Occipital lobe (tissue), 3 donors: ENCODE measurements around the gene UBE4B. TPM values are rescaled to one million over a fixed set of nuclear protein-coding genes. Genes with fewer than 3 reads are reported as not detected.
"Not testable (repeated sequence)": the region's sequence is repeated elsewhere in the genome, so short reads cannot be mapped to it uniquely, and the experiment has no call there.

Experiments used
- DNase-seq: peaks from one replicate; lab custom pipeline; 2025; lab: John Stamatoyannopoulos, UW
- small RNA-seq: library from RNA; depleted of rRNA; stranded (forward); fragments of <200 nt; gene quantifications from one replicate; pipeline ENCODE3, GENCODE V24; 2014
- total RNA-seq: library from RNA; depleted of rRNA; stranded (reverse); fragments of >200 nt; gene quantifications from one replicate; pipeline ENCODE4 v1.2.3, GENCODE V29; 2014

The UBE4B gene
- total RNA-seq, 1 donor from 2014 or later: 35.4 TPM

DNA sequence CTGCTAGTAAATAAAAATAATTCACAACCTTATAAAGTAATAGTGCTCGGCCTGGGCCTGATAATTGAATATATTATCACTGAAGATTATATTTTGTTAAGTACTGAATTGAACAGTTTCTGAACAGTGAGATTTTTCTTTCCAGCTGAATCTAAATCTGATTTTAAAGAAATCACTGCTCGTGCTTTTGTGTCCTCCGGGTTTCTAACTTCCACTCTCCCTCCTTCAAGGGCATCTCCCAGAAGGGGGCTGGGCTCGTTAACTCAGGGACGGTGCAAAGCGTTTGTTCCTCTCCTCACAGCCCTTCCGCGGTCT lies 176.8 kb downstream of the UBE4B start:
- no peak for DNase-seq

GRCh38 chr1:10209905-10210810 lies 177.4 kb downstream of the UBE4B start, which contains the start of gene KIF1B:
Gene KIF1B (plus strand): TSS chr1:10210570. CDS start chr1:10232329, 21,759 bp downstream.
- peak; percentile 97 for DNase-seq

GRCh38 chr1:10210841-10211804 lies 178.4 kb downstream of the UBE4B start:
- peak; percentile 86 for DNase-seq

DNA sequence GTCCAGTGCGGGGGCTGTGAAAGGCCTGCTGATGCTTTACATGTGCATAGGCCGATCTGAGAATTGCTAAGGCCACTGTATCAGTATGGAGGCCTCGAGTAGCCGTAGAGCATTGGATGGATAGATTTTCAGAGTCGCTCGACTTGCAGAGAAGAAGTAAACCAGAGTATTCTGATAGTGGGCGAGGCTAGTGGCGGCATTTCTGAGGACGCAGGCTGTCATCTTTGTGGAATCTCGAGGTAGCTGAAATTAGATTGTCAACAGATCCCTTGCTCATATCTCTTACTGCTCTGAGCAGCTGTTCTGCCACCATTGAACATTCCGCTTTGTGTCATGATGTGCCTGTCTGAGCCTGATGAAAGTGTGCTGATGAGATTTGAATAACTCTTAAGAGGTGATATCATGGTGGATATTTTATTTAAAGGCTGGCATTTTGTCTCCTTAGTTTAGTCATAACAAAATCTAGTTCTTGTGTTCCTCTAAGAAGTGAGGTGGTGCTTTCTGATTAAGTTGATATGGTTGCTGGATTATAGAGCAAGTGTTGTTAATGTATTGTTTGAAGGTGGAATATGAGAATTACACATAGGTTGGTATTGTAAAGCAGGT lies 179.2 kb downstream of the UBE4B start:
- DNase-seq: no peak

DNA sequence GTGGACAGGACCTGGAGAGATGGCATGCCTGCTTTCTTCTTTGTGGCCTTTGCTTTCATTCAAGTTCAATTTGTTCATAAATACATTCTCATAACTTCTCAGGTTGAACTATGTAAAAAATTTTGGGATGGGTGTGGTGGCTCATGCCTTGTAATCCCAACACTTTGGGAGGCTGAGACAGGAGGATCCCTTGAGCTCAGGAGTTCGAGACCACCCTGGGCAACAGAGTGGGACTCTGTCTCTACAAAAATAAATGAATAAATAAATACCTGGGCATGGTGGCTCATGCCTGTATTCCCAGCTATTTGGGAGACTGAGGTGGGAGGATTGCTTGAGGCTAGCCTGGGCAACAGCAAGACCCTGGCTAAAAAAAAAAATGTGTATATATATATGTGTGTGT lies 179.7 kb downstream of the UBE4B start:
- no peak for DNase-seq

DNA sequence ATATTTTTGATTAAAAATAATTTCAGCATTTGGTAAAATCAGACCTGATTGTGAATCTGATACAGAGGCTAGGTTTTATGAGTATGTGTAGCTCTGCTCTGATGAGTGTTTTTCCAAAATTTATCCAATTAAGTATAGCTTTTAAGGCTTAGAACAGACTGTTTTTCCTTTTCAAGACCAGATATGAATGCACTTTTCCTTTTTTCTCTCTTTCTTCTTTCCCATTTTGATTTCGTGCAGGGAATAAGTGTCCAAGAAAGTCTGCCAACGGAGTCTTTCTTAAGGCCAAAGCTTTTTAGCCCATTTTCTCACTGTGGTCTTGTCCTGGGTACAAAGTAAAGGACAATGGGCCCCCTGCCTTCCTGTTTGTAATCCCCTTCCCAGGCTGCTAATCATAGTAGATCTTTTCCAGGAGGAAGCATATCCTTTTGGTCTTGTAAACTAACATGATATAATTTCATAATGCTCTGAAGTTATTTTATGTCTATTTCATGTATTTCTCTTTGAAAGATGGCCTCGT lies 180.5 kb downstream of the UBE4B start:
- no peak for DNase-seq

- no peak for DNase-seq
These were observed 183.5 kb downstream of the UBE4B start for GRCh38 chr1:10216090-10216749.

- DNase-seq: no peak
These were observed 185.1 kb downstream of the UBE4B start for GRCh38 chr1:10217748-10218441.

DNA sequence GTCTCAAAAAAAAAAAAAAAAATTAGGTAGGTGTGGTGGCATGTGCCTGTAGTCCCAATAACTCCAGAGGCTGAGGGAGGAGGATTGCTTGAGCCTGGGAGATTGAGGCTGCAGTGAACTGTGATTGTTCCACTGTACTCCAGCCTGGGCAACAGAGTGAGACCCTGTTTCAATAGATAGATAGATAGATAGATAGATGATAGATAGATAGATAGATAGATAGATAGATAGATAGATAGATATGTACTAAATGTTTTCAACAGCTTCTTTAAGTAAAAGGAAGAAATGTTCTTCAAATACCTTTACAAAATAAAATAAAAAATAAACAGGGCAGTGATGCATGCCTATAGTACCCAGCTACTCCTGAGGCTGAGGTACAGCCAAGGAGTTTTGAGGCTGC lies 187.4 kb downstream of the UBE4B start:
- no peak for DNase-seq

DNA sequence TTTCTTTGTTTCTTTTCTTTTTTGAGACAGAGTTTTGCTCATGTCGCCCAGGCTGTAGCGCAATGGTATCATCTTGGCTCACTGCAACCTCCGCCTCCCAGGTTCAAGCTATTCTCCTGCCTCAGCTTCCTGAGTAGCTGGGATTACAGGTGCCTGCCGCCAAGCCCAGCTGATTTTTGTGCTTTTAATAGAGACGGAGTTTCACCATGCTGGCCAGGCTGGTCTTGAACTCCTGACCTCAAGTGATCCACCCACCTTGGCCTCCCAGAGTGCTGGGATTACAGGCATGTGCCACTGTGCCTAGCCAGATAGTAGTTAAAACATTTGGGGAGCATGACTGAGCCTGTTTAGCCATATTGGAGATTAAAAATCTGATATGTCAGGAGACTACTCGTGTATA lies 187.9 kb downstream of the UBE4B start:
- DNase-seq: not testable (repeated sequence)

- DNase-seq: no peak
These were observed 192.8 kb downstream of the UBE4B start for GRCh38 chr1:10225573-10225972.

GRCh38 chr1:10228528-10228927 lies 195.8 kb downstream of the UBE4B start:
- DNase-seq: no peak

GRCh38 chr1:10229903-10230302 lies 197.1 kb downstream of the UBE4B start:
- DNase-seq: no peak

Small RNA genes lying within 50 kb of the gene (small RNA-seq; reads per million reads assigned to genes)
- gene MIR1273D (not detected), gene RNU6-828P (not detected)

Other genes starting within 250 kb of the UBE4B start
- 129 TPM for gene CLSTN1, start 209.0 kb upstream of the UBE4B start, total RNA-seq
- 40.1 TPM for gene CTNNBIP1, start 122.7 kb upstream of the UBE4B start, total RNA-seq
- 90.5 TPM for gene LZIC, start 89.6 kb upstream of the UBE4B start, total RNA-seq
- 6.1 TPM for gene NMNAT1, start 89.5 kb upstream of the UBE4B start, total RNA-seq
- gene RBP7, start 35.7 kb upstream of the UBE4B start, total RNA-seq: not detected
- gene KIF1B, start 177.6 kb downstream of the UBE4B start, total RNA-seq: 210 TPM